Measurements from ENCODE around the gene ABHD14A.

GRCh38 chr3:52029053-52029452 is 54.2 kb downstream of the ABHD14A start:
- TF ChIP-seq CTCF (IDR thresholded peaks at IDR 0.05; ENCODE audit: low read depth, low read length) (no peak), EZH2phosphoT487 (IDR thresholded peaks at IDR 0.05; ENCODE audit: low read depth) (no peak)

Data from OCI-LY3 (cell line).